Heart left ventricle (tissue), 16 donors: ENCODE data around the gene RRAS2. TPM values are rescaled to one million over a fixed set of nuclear protein-coding genes. Genes with fewer than 3 reads are reported as not detected.

Experiments
- ATAC-seq, 4 donors: fragments of 200-7000 bp; cut with Tn5 transposase; one replicate each; pipeline ENCODE4 v1.9.1; 2020 to 2022; ENCODE audit warnings: moderate library complexity in 4 of 4, mild to moderate bottlenecking in 3 of 4, moderate number of reproducible peaks in 1 of 4
- DNase-seq, 5 donors: peaks; one replicate each; pipeline ENCODE4 v3.0.0-alpha.2; 2020
- H3K27ac ChIP-seq, 12 donors: fragments of 200-600 bp; sonication (generic) in 4 of 12; one replicate each; pipeline versions ENCODE4 v1.5.0 to v1.8.0; 2016 to 2022; ENCODE audit warnings: mild to moderate bottlenecking in 2 of 12
- H3K27me3 ChIP-seq, 9 donors: fragments of 200-600 bp; sonication (generic) in 2 of 9; one replicate each; pipeline versions ENCODE4 v1.5.1 to v1.8.0; 2016 to 2022; ENCODE audit warnings: mild to moderate bottlenecking in 3 of 9
- H3K36me3 ChIP-seq, 9 donors: fragments of 200-600 bp; sonication (generic) in 2 of 9; one replicate each; pipeline versions ENCODE4 v1.5.0 to v1.8.0; 2018 to 2022; ENCODE audit warnings: mild to moderate bottlenecking in 2 of 9
- H3K4me1 ChIP-seq, 12 donors: fragments of 200-600 bp; sonication (generic) in 4 of 12; one replicate each; pipeline versions ENCODE4 v1.5.0 to v1.8.0; 2016 to 2022; ENCODE audit warnings: mild to moderate bottlenecking in 3 of 12
- H3K4me3 ChIP-seq, 12 donors: fragments of 200-600 bp; sonication (generic) in 4 of 12; one replicate each; pipeline versions ENCODE4 v1.5.0 to v1.8.0; 2017 to 2022; ENCODE audit warnings: mild to moderate bottlenecking in 9 of 12, moderate library complexity in 4 of 12
- H3K9me3 ChIP-seq, 12 donors: fragments of 200-600 bp; sonication (generic) in 4 of 12; one replicate each; pipeline versions ENCODE4 v1.5.0 to v1.8.0; 2016 to 2022; ENCODE audit warnings: mild to moderate bottlenecking in 1 of 12
- POLR2A ChIP-seq, 2 donors: fragments of 450-650 bp; IDR thresholded peaks; one replicate each; pipeline ENCODE4 v1.6.1; 2017; ENCODE audit warnings: antibody characterized with exemption in 2 of 2, mild to moderate bottlenecking in 2 of 2, moderate library complexity in 2 of 2
- WGBS, 4 donors: extraction: QIAGEN DNeasy Blood & Tissue Kit in 2 of 4; methylation state at CpG; one replicate each; pipeline versions ENCODE4 v1.1.5 to v1.1.7; 2013 to 2018; 5-methylcytosine and 5-hydroxymethylcytosine counted together
- intact Hi-C, 10 donors: fragments of 100-400 bp; cut with DNase I; formaldehyde crosslinking; loops; one replicate each; pipeline versions ENCODE4 v1.11.1 to v1.14.2; 2022
- polyA plus RNA-seq, 2 donors: library from polyadenylated mRNA; stranded (reverse); fragments of 200-250 nt; gene quantifications; one replicate each; pipeline ENCODE4 v1.2.3, GENCODE V29; 2013
- total RNA-seq, 9 donors: library from RNA; depleted of rRNA in 2 of 9; stranded (reverse); fragments of >200 nt in 2 of 9; fragmentation: NEBNext Ultra II Directional in 3 of 9; extraction: Animal tissue kit (Norgen Biotek cat#: 25700) in 3 of 9; gene quantifications; one replicate each; pipeline versions ENCODE4 v1.1.0 to v1.2.4, GENCODE V29; 2016 to 2023
- TF ChIP-seq, protein P1 (sequence below), 12 donors: fragments of 200-600 bp; sonication (generic) in 4 of 12; IDR thresholded peaks; one replicate each; pipeline versions ENCODE4 v1.5.0 to v1.8.0; 2018 to 2022; ENCODE audit warnings: antibody characterized with exemption in 12 of 12, mild to moderate bottlenecking in 5 of 12
- donor health status: ischemic (EF 13 %, LVEDD 7.1; RV severe dilation, severe dysfunction).
- donor health status: healthy with polysubstance abuse.
- donor health status: DM: no; HTN: yes; CAD: no.
- donor health status: DM: no; HTN: no; CAD: no.
- donor health status: ischemic (EF 25% LVEDD 6.9; RV normal size, moderate dysfunction).
- donor health status: ischemic (EF 25% LVEDD 5.7; RV mildly dilated, moderate dysfunction).
- donor health status: healthy.
- donor health status: DM: yes; HTN: yes; CAD: no.
- donor health status: ischemic (EF 35%, LVEDD 5.7; RV mildly dilated, moderate dysfunction).
- donor health status: nonischemic (EF 11% LVEDD 7.7; RV severe dilation, severe dysfunction).
- donor health status: DM: yes; HTN: yes; CAD: no.
- donor health status: PGD.
- donor health status: ischemic (EF 29% LVEDD 5.4; RV normal size, mild dysfunction).
- donor health status: nonischemic (EF 23%, LVEDD 6.1; RV moderate dilation, normal function).

Gene RRAS2
- total and polyA plus RNA-seq, 11 donors: 25.1 to 111 (median 52.4) TPM

DNA sequence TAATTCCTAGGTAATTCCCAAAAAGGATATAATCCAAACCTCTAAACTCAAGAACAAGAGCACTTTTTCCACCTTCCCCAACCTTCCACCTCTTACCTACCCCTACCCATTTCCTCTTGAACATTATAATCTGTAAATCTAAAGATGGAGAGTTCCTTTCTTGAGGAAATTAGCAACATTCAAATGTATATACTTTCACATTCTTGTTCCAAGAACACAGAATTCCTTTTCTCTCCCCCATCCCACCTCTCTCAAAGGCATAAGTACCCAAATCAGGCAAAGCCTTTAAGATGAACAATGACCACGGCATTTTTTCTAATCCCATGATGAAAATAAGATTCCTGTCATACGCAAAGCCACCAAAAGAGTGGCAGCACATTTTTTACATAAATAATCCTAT lies 18.3 kb downstream of the RRAS2 start:
- no peak for TF ChIP-seq POLR2A (IDR thresholded peaks at IDR 0.05)
- TF ChIP-seq, protein P1, sequence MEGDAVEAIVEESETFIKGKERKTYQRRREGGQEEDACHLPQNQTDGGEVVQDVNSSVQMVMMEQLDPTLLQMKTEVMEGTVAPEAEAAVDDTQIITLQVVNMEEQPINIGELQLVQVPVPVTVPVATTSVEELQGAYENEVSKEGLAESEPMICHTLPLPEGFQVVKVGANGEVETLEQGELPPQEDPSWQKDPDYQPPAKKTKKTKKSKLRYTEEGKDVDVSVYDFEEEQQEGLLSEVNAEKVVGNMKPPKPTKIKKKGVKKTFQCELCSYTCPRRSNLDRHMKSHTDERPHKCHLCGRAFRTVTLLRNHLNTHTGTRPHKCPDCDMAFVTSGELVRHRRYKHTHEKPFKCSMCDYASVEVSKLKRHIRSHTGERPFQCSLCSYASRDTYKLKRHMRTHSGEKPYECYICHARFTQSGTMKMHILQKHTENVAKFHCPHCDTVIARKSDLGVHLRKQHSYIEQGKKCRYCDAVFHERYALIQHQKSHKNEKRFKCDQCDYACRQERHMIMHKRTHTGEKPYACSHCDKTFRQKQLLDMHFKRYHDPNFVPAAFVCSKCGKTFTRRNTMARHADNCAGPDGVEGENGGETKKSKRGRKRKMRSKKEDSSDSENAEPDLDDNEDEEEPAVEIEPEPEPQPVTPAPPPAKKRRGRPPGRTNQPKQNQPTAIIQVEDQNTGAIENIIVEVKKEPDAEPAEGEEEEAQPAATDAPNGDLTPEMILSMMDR (IDR thresholded peaks at IDR 0.05): no peak
- WGBS, 4 donors: 75 to 89% (median 86%) methylated on average over 2 of the region's 2 CpGs

DNA sequence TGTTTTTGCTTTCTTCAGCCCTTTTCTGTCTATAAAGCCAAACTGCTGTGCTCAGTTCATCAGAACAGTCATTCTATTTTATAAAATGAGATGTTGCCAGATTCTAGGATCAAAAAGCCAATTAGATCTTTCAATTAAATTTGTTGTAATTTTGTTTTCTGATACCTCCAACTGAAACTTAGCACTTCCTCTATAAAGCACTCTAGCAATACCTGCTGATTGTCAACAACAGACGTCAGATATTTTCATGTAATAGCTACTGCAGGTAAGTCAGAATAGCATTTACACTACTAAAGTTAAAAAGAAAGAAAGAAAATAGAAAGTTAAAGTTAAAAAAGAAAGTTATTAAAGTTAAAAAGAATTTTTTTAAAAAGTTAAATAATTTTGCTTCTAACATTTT lies 19.6 kb downstream of the RRAS2 start:
- DNase-seq: no peak
- Histone ChIP-seq H3K27ac (no peak overlapping the region), H3K4me3 (no peak overlapping the region), H3K4me1 (peaks cover 0 to 24% (median 6%) of the 10 kb centered on the region in 12 donors), H3K36me3 (no peaks in the 10 kb centered on the region), H3K9me3 (peaks cover 0 to 15% (median 2%) of the 10 kb centered on the region in 12 donors), H3K27me3 (no peaks in the 10 kb centered on the region)
- WGBS, 4 donors: 85 to 92% (median 88%) methylated on average over 1 of the region's 1 CpG
- TF ChIP-seq POLR2A (IDR thresholded peaks at IDR 0.05): no peak
- TF ChIP-seq, protein P1 (IDR thresholded peaks at IDR 0.05): no peak
- no peak for ATAC-seq
- intact Hi-C loops: no loop called here

More for the DNA sequence above, 18.3 kb downstream of the RRAS2 start:
- Histone ChIP-seq H3K36me3 (no peaks in the 10 kb centered on the region), H3K4me3 (no peak overlapping the region), H3K4me1 (peaks cover 0 to 19% (median under 1%) of the 10 kb centered on the region in 12 donors), H3K27ac (no peak overlapping the region), H3K27me3 (no peaks in the 10 kb centered on the region), H3K9me3 (peaks cover 0 to 15% (median 2%) of the 10 kb centered on the region in 12 donors)
- DNase-seq: no peak
- intact Hi-C loops: no loop called here
- ATAC-seq: no peak

DNA sequence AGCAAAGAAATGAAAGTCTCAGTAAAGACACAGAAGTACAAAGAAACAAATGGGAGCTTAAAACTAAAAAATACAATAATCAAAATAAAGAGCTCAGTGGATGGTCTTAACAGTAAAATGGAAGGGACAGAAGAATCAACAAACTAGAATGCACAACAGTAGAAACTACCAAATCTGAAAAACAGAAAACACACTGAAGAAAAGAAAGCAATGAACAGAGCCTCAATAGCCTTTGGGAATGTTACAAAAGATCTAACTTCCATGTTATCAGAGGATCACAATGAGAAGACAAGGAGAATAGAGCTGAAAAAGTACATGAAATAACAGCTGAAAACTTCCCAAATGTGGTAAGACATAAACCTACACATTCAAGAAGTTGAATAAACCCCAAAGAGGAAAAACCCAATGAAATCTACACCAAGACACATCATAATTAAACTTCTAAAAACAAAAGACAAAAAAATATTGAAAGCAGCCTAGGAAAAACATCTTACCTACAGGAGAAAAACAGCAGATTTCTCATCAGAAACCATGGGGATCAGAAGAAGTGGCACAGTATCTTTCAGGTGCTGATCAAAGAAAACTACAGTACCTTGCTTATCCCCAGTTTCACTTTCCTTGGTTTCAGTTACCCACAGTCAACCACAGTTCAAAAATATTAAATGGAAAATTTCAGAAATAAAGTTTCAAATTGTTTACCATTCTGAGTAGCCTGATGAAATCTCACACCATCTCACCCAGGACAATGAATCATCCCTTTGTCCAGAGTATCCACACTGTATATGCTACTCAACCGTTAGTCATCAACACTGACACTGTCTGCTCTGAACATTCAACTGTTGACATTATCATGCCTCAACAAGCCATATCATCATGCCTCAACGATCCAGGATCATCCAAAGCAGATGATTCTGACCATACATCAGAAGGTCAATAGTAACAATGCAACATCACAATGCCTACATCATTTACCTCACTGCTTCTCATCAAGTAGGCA lies 22.2 kb downstream of the RRAS2 start:
- Histone ChIP-seq H3K4me3 (no peak overlapping the region), H3K27me3 (no peaks in the 10 kb centered on the region), H3K9me3 (peaks cover 0 to 15% (median 2%) of the 10 kb centered on the region in 12 donors), H3K36me3 (no peaks in the 10 kb centered on the region), H3K27ac (no peak overlapping the region), H3K4me1 (peaks cover 0 to 18% (median 6%) of the 10 kb centered on the region in 12 donors)
- TF ChIP-seq POLR2A (IDR thresholded peaks at IDR 0.05): no peak
- TF ChIP-seq, protein P1 (IDR thresholded peaks at IDR 0.05): no peak
- peak in 2 of 4 donors; percentile 36 to 39 for ATAC-seq
- intact Hi-C loops: no loop called here
- DNase-seq: no peak
- 62 to 82% (median 81%) methylated on average over 2 of the region's 2 CpGs for WGBS, 4 donors

DNA sequence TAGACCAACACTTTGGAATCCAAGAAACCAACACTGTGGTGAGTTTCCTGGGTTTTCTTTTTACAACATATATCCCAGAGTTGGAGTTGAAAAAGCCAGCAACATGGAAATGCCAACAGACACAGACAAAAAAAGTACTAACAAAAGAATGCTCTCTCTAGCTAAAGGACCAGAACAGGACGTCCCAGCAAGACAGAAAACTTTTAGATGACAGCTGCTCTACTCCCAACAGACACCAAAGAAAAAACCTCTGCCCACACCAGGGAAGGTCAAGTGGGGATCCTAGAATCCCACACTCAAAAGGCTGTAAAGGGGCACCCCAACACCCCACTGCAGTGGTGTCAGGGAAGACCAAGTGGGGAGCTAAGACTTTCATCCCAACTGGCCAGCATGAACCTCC lies 23.3 kb downstream of the RRAS2 start:
- 22 to 48% (median 24%) methylated on average over 1 of the region's 1 CpG for WGBS, 4 donors
- no peak for TF ChIP-seq POLR2A (IDR thresholded peaks at IDR 0.05)
- TF ChIP-seq, protein P1 (IDR thresholded peaks at IDR 0.05): no peak
- Histone ChIP-seq H3K9me3 (peaks cover 0 to 15% (median 2%) of the 10 kb centered on the region in 12 donors), H3K27ac (no peak overlapping the region), H3K36me3 (no peaks in the 10 kb centered on the region), H3K27me3 (no peaks in the 10 kb centered on the region), H3K4me3 (no peak overlapping the region), H3K4me1 (peaks cover 0 to 21% (median 6%) of the 10 kb centered on the region in 12 donors)
- ATAC-seq (peak in 2 of 4 donors; percentile 55 to 67), DNase-seq (no peak)
- intact Hi-C loops: no loop called here
